GM18502 (cell line): ENCODE data around the gene TPRG1L.
"Not testable (repeated sequence)": the region's sequence is repeated elsewhere in the genome, so short reads cannot be mapped to it uniquely, and the experiment has no call there.

ENCODE experiments used
- ATAC-seq: cut with Tn5 transposase; IDR thresholded peaks from one replicate; pipeline ENCODE4 v1.9.1; 2021; ENCODE audit warnings: mild to moderate bottlenecking; ENCODE audit not compliant: unreplicated experiment, poor library complexity

TPRG1L gene

GRCh38 chr1:3624200-3625136, at the start of gene TPRG1L:
Gene TPRG1L (plus strand): TSS chr1:3625015. CDS start chr1:3625073, 58 bp downstream.
- peak; percentile 92 for ATAC-seq

GRCh38 chr1:3575515-3575914, 49.3 kb upstream of the TPRG1L start:
- not testable (repeated sequence) for ATAC-seq

- no peak for ATAC-seq
These were observed 48.8 kb upstream of the TPRG1L start for GRCh38 chr1:3575993-3576392.

GRCh38 chr1:3577300-3577699, 47.5 kb upstream of the TPRG1L start:
- no peak for ATAC-seq

GRCh38 chr1:3577711-3578432, 46.9 kb upstream of the TPRG1L start:
- no peak for ATAC-seq

GRCh38 chr1:3578433-3578805, 46.4 kb upstream of the TPRG1L start:
- no peak for ATAC-seq

- ATAC-seq, result no peak
These were observed 45.9 kb upstream of the TPRG1L start for GRCh38 chr1:3578906-3579305.

- no peak for ATAC-seq
These were observed 45.2 kb upstream of the TPRG1L start for GRCh38 chr1:3579626-3580025.

- no peak for ATAC-seq
These were observed 44.6 kb upstream of the TPRG1L start for GRCh38 chr1:3580231-3580630.

GRCh38 chr1:3581296-3582036, 43.3 kb upstream of the TPRG1L start:
- ATAC-seq, result no peak

- not testable (repeated sequence) for ATAC-seq
These were observed 41.1 kb upstream of the TPRG1L start for GRCh38 chr1:3583751-3584150.

GRCh38 chr1:3584915-3585314, 39.9 kb upstream of the TPRG1L start:
- no peak for ATAC-seq

- ATAC-seq, result not testable (repeated sequence)
These were observed 39.4 kb upstream of the TPRG1L start for GRCh38 chr1:3585353-3585868.

GRCh38 chr1:3585940-3586568, 38.8 kb upstream of the TPRG1L start:
- no peak for ATAC-seq

GRCh38 chr1:3586986-3587759, 37.6 kb upstream of the TPRG1L start:
- no peak for ATAC-seq

GRCh38 chr1:3588395-3588794, 36.4 kb upstream of the TPRG1L start:
- no peak for ATAC-seq

- ATAC-seq, result no peak
These were observed 34.6 kb upstream of the TPRG1L start for GRCh38 chr1:3590139-3590763.

GRCh38 chr1:3590951-3591865, 33.6 kb upstream of the TPRG1L start:
- ATAC-seq, result no peak
